HG03097 (cell line): ENCODE results near the gene CERCAM.

ENCODE experiments used
- ATAC-seq: cut with Tn5 transposase; IDR thresholded peaks from one replicate; pipeline ENCODE4 v1.9.1; 2021; ENCODE audit not compliant: unreplicated experiment, low FRiP score

CERCAM gene

DNA sequence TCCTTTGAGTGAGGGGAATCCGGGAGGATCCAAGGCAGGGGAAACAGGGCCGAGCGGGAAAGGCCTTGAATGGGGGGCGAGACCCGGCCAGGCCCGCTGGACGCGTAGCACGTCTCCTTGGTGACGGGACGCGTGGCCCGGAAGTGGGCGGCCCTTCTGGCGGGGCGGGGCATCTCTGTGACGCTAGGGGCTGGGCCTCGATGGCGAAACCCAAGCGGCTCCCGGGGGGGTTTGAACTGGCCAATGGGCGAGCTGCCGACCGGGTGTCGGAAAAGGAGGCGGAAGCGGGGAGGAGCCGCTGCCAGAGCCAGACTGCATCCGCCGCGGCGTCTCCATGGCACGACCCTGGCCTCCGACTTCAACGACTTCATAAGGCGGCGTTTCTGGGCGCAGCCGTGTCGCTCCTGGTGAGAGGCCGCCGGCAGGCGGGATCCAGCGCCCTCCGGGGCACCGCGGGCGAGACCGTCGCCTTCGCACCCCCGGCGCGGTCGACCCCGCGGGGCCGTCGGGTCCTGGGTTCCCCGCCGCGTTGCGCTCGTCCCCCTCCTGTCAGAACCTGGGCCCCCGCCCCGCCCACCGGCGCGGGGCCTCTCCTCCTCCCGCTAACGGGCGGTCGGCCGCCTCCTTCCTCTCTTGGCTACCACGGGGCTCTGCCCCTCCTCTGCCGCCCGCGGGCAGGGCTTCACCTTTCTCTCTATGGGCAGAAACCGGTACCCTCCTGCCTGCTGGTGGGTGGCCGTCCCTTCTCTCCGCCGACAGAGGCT, 35.4 kb downstream of the CERCAM start, which contains the start of gene ODF2:
Gene ODF2, plus strand, starts transcription at position 158 of the 764 bp plus-strand sequence. Its CDS starts 86 bp downstream, at position 244.
- ATAC-seq: peak; percentile 86

DNA sequence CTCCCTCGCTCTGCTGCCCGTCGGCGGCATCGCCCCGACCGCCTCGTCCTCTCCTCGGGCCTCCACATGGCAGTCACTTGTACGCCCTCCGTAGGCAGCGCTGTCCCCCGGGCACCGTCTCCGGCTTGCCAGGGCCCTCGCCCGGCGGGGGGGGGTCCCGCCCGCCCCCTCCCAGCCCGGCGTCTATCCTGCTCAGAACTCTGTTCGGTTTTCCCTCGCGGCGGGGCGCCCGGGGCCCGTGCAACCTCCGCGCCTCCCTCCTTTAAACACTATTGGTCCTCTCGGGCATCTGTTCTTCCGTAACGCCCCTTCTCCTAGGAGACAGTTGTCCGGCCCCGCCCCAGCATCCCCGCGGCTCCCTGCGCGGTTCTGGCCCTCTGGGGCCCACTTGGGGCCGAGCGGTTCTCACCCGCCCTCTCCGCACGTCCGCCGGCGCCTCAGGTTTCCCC, 36.0 kb downstream of the CERCAM start:
- peak; percentile 40 for ATAC-seq

DNA sequence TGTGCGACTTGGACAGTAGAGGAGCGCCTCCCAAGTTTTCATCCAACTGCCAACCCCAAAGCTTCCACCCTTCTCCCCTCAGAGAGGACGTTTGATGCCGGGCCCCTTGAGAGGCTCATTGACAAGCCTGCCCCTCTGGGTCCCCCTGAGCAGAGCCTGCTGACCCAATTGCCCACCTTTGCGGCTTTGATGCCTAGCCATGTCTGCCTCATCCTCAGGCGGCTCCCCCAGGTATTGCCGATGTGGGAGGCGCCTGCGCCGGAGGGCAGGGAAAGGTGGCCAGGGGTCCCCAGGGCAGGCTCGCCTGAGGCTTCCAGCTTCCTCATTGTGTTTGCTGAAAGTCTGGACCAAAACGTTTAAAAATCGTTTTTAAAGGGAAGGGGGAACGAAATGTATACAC, 36.5 kb downstream of the CERCAM start:
- ATAC-seq: no peak

DNA sequence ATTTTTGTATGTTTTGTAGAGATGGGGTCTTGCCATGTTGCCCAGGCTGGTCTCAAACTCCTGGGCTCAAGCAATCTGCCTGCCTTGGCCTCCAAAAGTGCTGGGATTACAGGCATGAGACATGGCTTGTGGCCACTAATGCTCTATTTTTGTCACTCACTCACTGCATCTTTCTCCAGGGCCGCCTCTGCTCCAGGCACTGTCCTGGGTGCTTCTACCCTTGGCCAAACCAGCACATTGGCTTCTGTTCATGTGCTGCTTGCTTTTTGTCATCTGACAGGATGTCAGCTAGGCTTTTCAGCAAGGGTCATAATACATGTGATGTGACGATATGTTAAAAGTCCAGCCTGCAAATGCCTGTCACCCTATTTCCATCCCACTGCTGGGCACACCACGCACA, 38.4 kb downstream of the CERCAM start:
- no peak for ATAC-seq

DNA sequence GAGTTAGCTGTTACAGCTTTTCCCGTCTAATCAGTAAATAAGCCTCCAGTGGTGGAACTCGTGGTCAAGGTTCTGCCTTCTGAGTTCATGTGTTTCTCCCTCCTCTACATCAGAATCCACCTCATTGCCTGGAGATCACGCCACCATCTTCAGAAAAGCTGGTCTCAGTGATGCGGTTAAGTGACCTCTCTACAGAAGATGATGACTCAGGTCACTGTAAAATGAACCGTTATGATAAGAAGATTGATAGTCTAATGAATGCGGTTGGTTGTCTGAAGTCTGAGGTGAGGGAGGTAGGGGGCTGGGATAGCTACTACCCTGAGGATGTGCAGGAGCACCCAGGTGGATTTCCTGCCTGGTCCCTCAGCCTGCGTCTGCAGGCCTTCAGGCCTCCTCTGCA, 48.4 kb downstream of the CERCAM start:
- no peak for ATAC-seq

DNA sequence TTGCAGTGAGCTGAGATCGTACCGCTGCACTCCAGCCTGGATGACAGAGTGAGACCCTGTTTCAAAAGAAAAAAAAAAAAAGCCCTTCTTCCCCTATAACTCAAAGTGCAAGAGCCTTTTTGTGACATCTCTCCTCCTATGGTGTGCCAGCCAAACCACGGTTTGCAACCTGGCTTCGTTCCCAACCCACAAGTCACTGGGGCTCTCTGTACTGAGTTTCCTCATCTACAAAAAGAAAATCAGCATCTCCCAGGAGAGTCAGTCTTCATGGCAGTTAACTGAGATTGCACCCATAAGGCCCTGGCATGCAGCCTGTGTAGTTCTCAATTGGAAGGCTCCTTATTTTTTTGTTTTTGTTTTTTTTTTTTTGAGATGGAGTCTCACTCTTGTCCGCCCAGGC, 49.9 kb downstream of the CERCAM start:
- no peak for ATAC-seq

DNA sequence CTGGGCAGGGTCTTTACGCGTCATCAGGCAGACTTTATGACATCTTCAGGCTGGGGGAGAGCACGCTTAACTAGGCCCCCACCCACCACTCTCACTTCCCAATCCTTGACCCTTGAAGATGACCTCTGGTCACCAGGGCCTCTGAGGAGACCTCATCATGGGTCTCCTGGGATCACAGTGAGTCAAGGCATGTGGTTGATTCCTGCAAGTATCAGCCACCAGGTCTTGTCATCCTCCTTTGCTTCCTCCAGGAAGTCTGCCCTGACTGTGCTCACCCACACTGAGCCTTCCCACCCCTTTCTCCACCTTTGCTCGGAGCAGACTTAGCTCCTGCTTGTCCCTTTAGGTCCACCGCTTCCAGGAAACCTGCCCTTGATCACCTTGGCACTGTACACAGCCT, 52.4 kb downstream of the CERCAM start:
- no peak for ATAC-seq

DNA sequence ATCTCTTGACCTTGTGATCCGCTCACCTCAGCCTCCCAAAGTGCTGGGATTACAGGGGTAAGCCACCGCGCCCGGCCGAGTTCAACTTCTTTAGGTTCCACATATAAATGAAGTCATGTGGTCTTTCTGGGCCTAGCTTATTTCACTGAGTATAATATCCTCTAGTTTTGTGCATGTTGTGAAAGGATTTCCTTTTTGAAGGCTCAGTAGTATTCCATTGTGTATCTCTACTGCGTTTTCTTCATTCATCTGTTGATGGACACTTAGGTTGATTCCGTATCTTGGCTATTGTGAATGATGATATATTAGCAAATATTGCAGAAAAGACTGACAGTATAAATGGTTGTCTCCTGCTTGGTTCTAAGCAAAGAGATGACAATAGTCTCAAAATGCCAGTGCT, 55.2 kb downstream of the CERCAM start:
- no peak for ATAC-seq

DNA sequence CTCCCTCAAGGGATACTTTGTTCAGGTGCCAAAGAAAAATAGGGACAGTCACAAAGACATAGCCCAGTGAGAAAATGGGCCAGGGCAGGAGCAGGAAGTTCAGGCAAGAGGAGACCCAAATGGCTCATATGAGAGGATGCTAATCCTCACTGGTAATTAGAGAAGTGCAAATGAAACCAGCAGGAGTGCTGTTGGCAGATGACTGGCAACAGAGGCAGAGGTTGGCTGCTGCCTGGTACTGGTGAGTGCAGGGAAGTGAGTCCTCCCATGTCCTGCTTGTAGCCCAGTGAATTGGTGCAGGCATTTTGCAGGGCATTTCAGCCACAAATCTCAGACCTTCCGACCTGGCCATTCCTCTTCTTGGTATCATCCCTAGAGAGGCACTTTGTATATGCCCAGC, 58.6 kb downstream of the CERCAM start:
- no peak for ATAC-seq

DNA sequence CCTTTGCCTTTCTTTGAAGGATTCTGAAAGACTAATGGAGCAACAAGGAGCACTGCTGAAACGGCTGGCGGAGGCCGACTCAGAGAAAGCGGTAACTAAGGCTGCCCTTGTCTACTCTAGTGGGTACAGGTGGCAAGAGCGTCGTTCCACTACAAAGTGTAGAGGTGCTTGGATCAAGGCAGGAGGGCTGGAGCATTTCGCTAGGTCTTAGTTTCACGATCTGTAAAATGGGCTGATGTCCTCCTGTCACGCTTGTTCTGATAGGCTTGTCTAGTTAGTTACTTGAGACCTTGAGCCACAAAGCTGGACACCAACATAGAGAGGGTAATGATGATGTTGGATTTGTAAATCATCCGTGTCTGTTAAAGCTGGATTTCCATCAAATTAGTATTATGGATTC, 60.9 kb downstream of the CERCAM start:
- ATAC-seq: no peak

DNA sequence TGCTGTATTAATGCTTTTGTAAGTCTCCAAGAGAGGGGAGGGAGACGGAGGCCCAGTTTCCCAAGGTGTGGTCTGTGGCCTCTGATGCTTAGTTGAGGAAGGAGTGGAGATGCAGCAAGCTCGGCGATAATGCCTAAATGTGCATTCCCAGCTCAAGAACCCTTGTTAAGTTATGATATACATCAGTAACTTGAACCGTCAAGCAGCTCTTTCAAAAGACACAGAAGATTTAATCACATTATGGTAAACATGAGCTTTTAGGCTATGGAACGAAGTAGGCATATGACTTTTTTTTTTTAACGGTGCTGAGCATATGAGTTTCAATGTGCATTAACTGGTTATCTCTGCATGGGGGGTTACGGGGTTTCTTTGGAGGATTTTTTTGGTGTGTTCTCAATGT, 61.5 kb downstream of the CERCAM start:
- ATAC-seq: no peak

DNA sequence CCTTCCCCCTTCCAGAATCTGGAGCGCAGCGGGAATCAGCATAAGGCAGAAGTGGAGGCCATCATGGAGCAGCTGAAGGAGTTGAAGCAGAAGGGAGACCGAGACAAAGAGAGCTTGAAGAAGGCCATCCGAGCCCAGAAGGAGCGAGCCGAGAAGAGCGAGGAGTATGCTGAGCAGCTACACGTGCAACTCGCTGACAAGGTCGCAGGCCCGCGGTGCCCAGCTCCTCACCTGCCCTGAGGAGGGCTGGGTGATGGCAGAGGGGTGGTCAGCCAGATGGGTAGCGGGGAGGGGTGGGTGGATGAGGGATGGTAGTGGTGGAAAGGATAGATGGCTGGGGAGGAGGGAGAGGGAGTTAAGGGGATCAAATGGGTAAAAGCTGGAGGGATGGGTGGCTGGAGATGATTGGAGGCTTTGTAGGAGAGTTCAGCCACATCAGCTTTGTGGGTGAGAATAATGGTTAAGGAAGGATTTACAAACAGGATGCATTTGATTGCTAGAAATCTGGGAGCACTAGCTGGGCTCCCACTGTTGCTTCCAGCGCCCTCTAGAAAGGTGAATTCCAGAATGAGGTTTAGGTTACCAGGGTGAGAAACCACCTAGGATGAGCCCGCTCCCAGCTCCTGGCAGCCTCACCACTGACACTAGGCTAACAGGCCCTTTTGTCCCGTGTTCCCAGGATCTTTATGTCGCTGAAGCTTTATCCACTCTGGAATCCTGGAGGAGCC, 64.2 kb downstream of the CERCAM start:
- no peak for ATAC-seq

DNA sequence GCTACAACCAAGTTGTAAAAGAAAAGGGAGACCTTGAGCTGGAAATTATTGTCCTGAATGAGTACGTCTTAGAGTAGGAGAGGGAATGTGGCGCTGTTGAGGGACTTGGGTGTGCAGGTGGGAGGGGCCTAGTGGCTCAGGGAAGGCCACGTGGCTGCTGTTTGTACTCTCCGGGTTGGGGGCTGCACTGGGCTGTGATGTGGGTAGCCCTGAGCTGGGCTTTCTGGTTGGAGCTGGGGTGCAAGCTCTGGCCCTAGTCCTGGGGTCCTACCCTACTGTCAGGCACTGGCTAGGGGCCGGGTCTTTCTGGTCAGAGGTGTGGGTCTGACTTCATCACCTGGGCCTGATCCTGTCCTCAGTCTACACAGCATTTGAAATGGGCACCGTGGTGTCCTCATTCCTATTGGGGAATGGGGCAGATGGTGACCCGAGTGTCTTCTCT, 64.8 kb downstream of the CERCAM start:
- ATAC-seq: no peak

DNA sequence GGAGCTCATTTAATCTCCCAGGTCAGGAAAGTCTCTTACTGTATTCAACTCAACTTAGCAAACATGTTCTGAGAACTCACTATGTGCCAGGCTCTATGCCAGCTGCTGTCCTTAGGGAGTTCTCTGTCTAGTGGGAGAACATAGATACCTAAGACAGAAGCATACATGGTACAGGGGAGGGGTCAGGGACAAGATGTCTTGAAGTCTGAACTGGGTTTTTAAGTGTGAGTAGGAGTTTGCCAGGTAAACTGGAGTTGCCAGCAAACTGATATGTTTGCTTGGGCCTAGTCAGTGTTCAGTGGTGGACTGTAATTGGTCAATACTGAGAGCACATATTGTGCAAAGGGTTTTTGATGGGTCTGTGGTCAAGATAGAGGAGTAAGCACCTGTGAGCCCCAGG, 65.5 kb downstream of the CERCAM start:
- ATAC-seq: no peak
